ENCODE measurements around the gene IFT20. TPM values are rescaled to one million over a fixed set of nuclear protein-coding genes. Genes with fewer than 3 reads are reported as not detected.

The IFT20 gene
- total RNA-seq, 1 donor from 2014 or later: 33.3 TPM

DNA sequence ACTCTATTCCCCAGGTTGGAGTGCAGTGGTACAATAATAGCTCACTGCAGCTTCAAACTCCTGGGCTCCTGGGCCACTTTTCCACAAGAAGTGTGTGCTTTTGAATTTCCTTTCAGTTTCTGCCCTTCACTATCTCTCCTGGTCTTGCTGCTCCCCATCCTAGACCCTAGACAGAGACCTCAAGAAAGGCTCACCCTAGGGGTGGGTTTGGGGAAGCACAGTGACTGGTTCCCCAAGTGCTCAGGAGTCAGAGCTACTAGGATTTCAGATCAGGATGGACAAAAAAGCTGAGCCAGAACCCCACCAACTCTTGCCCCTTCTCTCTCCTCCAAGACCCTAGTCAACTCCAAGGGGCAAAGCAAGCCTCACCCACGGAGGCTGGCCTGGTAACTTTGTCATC is 31.3 kb upstream of the IFT20 start:
- DNase-seq (no peak), ATAC-seq (no peak)
- intact Hi-C loops (cut with DNase I): no loop called here
- Histone ChIP-seq H3K36me3 (peaks cover 30% of the 10 kb centered on the region), H3K27me3 (no peaks in the 10 kb centered on the region), H3K4me1 (peaks cover 13% of the 10 kb centered on the region), H3K27ac (no peak overlapping the region), H3K9me3 (no peaks in the 10 kb centered on the region), H3K4me3 (no peak overlapping the region)
- TF ChIP-seq, protein P1, sequence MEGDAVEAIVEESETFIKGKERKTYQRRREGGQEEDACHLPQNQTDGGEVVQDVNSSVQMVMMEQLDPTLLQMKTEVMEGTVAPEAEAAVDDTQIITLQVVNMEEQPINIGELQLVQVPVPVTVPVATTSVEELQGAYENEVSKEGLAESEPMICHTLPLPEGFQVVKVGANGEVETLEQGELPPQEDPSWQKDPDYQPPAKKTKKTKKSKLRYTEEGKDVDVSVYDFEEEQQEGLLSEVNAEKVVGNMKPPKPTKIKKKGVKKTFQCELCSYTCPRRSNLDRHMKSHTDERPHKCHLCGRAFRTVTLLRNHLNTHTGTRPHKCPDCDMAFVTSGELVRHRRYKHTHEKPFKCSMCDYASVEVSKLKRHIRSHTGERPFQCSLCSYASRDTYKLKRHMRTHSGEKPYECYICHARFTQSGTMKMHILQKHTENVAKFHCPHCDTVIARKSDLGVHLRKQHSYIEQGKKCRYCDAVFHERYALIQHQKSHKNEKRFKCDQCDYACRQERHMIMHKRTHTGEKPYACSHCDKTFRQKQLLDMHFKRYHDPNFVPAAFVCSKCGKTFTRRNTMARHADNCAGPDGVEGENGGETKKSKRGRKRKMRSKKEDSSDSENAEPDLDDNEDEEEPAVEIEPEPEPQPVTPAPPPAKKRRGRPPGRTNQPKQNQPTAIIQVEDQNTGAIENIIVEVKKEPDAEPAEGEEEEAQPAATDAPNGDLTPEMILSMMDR (IDR thresholded peaks at IDR 0.05): peak; percentile 4

DNA sequence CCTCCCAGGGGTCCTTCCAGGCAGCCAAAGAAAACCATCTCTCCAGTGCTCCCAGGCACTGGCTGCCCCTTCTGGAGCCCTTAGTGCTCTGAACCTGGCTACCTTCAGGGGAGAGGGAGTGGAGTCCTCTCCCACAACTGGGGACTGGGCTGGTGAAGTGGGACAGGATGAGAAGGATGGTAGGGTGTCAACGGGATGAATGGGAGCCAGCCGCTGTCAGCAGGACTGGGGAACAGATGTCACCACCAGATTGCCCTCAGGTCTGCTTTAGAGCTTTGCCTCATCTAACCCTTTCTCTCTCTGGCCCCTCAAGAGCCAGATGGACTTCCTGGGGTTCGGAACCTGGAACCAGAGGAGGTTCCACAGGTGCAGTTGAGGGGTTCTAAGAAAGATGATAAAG is 30.2 kb upstream of the IFT20 start:
- TF ChIP-seq, protein P1 (IDR thresholded peaks at IDR 0.05): no peak
- H3K27ac ChIP-seq: no peak overlapping the region
- no peaks in the 10 kb centered on the region for H3K9me3 ChIP-seq
- H3K36me3 ChIP-seq: peaks cover 41% of the 10 kb centered on the region
- no peak for ATAC-seq
- no peak overlapping the region for H3K4me3 ChIP-seq
- intact Hi-C loops (cut with DNase I): no loop called here
- peaks cover 6% of the 10 kb centered on the region for H3K4me1 ChIP-seq
- H3K27me3 ChIP-seq: no peaks in the 10 kb centered on the region
- DNase-seq: peak; percentile 41

DNA sequence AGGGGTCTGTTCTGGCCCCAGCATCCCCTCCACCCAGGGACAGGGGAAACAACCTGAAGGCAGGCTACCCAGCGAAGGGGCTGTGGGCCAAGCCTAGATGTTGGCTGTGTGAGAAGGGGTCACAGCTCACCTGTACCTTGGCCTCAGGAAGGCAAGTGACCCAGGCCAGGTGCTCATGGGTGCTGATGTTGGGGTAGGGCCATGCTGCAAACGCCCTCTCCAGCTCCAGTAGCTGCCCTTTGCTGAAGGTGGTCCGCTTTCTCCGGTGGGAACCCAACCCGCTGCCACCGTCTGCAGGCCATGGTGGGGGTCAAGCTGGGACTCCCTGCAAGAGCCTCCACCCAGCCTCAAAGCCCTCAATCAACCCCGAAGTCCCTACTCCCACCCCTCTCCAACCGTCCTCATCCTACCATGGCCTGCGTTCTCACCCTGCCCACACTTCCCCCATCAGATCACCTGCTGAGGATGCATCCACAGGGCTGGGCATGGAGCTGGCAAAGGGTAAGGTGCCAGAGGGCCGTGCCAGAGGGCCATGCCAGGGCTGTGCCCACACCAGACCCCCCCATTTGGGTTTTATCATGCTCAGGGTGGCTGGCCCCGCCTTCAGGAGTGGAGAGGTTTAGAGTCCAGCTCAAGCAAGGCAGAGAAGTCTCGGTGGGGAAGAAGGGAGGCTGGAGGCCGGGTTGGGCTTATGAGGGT is 29.5 kb upstream of the IFT20 start, which contains the start of gene SEBOX:
SEBOX (minus strand) TSS at position 535 of the 699 bp plus-strand sequence; CDS start at position 487, 48 bp downstream.
- peaks cover 48% of the 10 kb centered on the region for H3K36me3 ChIP-seq

DNA sequence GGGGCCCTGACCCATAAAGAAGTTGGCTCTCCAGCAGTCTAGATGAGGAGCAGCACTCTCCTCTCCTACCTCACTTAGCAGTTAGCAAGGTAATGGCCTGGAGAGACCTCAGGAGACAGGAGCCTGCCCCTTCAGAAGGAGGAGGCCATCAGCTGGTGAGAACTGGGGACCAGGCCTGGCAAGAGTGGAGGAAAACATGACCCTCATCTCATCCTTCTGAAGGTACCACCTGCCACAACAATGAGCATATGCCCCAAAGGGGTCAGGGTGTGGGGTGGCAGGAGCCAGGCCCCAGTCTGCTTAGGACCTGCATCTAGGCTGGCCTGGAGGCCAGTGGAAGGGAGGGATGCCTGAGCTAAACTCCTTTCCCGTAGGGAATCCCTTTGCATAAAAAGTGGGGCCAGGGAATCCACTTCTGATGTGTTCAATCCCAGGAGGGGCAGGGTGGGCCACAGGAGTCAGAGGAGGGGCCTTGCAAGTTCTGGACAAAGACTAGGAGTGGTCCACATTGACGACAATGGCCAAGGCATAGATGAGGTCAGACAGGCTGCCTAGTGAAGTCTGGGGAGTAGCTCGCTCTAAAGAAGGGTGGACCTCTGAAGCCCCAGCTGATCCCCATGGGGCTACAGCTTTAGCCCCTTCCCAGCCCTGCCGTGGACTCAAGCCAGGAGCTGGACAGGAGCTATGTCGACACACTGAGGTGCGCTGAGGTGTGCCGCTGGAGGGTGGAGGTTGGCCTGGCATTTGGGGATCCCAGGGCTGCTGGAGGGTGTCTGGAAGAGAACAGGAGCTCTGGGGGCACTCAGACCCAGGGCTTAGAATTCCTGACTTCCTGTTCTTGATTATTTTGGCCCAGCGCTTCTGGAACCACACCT is 28.7 kb upstream of the IFT20 start:
- Histone ChIP-seq H3K27me3 (no peaks in the 10 kb centered on the region), H3K4me1 (peaks cover under 1% of the 10 kb centered on the region), H3K27ac (no peak overlapping the region), H3K4me3 (no peak overlapping the region), H3K36me3 (peaks cover 56% of the 10 kb centered on the region), H3K9me3 (no peaks in the 10 kb centered on the region)
- ATAC-seq (no peak), DNase-seq (peak; percentile 58)
- TF ChIP-seq, protein P1 (IDR thresholded peaks at IDR 0.05): no peak
- intact Hi-C loops (cut with DNase I): no loop called here

More for the DNA sequence above, 29.5 kb upstream of the IFT20 start, which contains the start of gene SEBOX:
- Histone ChIP-seq H3K27ac (no peak within 1 kb of the TSS), H3K4me3 (no peak within 1 kb of the TSS), H3K4me1 (no peaks in the 10 kb centered on the region), H3K27me3 (no peaks in the 10 kb centered on the region), H3K9me3 (no peaks in the 10 kb centered on the region)
- ATAC-seq (no peak), DNase-seq (peak; percentile 54)
- intact Hi-C loops (cut with DNase I): no loop called here
- TF ChIP-seq, protein P1 (IDR thresholded peaks at IDR 0.05): no peak

DNA sequence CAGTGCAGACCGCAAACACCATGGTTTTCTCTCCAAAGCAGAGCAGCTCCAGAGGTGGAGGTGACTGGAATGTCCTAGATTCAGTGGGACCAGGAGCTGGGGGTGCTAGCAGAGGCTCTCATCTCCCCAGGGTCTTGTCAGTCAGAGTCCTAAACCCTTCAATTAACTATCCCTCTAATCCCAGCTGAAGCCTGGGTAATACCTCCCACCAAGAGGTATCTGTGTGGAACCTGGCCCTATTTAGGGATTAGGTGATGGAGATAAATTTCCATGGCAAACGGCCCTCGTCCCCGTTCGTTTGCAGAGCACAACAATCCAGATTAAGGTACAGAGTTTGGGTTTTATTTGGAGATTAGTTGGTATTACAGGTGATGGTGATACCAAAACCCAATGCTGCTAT is 27.9 kb upstream of the IFT20 start:
- DNase-seq: no peak
- no peak overlapping the region for H3K4me3 ChIP-seq
- ATAC-seq: no peak
- peaks cover 8% of the 10 kb centered on the region for H3K4me1 ChIP-seq
- intact Hi-C loops (cut with DNase I): no loop called here
- H3K27me3 ChIP-seq: no peaks in the 10 kb centered on the region
- H3K36me3 ChIP-seq: peaks cover 58% of the 10 kb centered on the region
- TF ChIP-seq, protein P1 (IDR thresholded peaks at IDR 0.05): no peak
- H3K9me3 ChIP-seq: no peaks in the 10 kb centered on the region
- no peak overlapping the region for H3K27ac ChIP-seq
